HG03159 (cell line): ENCODE results near the gene PLCL2.
"Not testable (repeated sequence)": the region's sequence is repeated elsewhere in the genome, so short reads cannot be mapped to it uniquely, and the experiment has no call there.

Source experiments
- ATAC-seq: cut with Tn5 transposase; IDR thresholded peaks from one replicate; pipeline ENCODE4 v1.9.1; 2021; ENCODE audit warnings: mild to moderate bottlenecking, moderate library complexity; ENCODE audit not compliant: unreplicated experiment

Gene PLCL2

GRCh38 chr3:17110660-17111396 lies 226.1 kb downstream of the PLCL2 start:
- ATAC-seq = no peak

DNA sequence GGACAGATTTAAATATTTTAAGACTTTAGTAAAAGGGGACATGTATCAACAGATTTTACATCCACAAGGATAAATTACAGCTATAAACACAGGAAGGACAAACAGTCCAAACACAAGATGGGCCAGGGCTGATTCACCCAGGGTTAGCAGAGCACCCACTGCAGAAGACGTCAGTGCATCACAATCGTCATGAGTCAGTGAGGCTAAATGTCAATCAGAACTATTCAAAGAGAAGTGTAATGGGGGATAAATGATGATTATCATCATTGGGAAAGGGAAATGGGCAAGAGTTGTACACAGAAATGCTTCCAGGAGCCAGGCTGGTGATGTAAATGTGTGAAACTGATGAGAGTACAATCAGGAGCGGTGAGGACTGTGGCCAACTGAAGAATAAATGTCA lies 226.8 kb downstream of the PLCL2 start:
- no peak for ATAC-seq

DNA sequence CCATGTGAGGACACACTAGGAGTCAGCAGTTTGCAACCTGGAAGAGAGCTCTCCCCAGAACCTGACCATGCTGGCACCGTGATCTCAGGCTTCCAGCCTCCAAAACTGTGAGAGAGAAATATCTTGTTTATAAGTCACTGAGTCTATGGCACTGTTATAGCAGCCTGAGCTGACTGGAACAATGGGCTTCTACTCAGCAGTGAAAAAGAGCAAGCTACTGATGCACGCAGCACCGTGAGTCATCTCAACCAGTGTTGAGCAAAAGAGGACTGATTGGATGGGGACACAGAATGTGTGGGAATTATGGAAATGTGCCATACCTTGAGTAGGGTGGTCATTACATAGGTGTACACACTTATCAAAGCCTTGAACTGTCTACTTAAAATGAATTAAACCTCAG lies 230.4 kb downstream of the PLCL2 start:
- no peak for ATAC-seq

DNA sequence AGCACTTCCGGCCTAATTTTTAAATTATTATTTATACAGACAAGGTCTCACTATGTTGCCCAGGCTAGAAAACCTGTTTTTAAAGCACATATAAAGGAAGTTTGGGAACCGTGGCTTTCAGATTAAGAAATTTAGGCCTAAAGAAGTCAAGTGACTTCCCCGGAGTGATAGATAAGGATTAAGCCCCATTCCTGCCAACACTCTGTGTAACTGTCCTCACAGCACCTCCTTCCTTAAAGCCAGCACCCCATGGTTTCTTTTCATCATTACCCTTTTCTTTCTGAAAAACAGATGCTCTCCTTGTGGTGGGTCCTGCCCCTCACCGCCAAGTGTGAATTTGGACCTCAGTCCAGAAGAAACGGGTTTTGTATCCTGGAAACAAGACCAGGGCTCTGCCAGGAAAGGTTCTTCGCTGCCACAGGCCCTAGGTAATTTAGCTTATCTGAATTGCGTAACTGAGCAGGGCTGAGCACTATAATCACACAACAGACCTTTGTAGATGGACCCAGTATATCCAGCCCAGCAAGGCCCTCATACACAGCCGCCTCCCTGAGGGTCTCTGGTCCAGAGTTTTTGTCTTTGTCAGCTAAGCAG lies 231.3 kb downstream of the PLCL2 start:
- no peak for ATAC-seq

GRCh38 chr3:17118771-17119170 lies 234.0 kb downstream of the PLCL2 start:
- ATAC-seq = no peak

DNA sequence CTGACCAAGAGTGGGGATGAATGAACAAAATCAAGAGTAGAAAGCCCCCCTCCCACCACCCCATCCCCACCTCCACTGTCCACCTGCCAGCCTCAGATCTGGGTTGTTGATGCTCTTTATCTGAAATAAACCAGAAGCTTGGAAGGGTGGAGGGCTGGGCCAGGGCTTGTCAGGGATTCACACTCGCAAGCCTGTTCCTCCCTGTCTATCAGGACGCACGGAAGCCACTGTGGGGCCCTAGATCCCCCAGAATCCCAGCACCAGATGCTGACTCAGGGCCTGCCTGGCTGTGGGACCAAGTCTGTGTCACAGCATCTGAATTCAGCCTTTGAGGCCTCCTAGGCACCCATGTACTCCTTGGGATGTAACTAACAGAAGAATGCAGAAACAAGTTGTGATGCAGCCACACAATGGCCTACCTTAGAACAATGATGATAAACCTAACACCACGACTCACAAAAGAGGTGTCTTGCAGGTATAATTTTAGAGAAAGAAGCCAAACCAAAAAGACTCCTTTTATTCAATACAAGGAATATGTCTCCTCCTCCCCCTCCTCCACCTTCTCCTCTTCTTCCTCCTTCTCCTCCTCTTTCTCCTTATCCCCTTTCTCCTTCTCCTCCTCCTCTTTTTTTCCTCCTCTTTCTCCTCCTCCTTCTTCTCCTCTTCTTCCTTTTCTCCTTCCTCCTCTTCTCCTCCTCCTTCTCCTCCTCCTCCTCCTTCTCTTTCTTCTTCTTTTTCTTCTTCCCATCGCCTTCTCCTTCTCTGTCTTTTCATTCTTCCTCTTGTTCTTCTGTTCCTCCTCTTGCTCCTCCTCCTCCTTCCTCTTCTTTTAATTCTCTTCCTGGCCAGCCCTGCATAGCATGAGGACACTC lies 234.7 kb downstream of the PLCL2 start:
- ATAC-seq = no peak

DNA sequence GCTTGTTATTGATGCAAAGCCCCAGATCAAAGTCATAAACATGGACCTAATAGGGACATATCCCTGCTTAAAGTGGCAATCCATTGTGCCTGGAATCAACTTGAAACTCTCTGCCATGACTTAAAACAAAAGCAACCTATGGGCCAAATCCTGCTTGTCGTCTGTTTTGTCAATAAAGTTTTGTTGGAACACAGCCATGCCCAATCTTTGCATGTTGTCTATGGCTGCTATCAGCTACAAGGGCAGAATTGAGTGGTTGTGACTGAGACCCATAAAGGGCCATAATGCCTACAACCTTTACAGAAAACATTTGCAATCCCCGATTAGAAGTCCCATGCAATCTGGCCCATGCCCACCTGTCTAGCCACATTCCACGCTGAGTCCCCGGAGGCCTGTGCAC lies 235.4 kb downstream of the PLCL2 start:
- ATAC-seq = no peak

DNA sequence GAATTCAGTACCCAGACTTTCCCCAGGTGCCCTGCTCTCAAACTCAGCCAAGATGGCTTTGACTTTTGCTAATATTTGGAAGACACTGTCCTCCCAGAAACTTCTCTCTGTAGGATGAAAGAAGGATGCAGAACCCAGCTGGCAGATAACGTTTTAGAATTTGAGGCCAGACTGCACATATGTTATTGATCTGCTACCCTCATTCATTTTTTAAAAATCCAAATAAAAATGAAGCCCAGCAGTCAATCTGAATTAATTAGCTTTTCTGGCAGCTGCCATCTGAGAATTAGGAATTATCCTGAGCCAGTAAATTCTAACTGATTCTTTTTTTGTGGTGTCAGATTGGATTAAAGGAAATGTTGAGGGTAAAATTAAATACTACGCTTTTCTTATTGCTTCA lies 236.6 kb downstream of the PLCL2 start:
- ATAC-seq = no peak

DNA sequence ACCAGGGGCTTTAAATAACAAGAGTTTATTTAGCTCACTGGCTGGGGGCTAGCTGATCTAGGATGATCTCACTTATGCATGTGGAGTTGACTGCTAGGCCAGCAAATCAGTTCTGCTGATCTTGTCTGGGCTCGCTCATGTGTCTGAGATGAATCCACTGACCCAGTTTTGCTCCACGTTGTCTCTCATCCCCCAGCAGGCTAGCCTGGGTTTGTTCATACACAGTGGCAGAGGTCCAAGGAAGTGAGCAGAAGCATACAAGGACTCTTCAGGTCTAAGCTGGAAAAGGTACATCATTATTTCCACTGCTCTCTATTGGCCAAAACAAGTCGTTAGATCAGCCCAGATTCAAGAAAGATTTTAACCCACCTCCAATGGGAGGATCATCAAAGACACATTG lies 238.0 kb downstream of the PLCL2 start:
- no peak for ATAC-seq

GRCh38 chr3:17125738-17126442 lies 241.1 kb downstream of the PLCL2 start:
- no peak for ATAC-seq

GRCh38 chr3:17128671-17129070 lies 243.9 kb downstream of the PLCL2 start:
- not testable (repeated sequence) for ATAC-seq

GRCh38 chr3:17129556-17129955 lies 244.8 kb downstream of the PLCL2 start:
- no peak for ATAC-seq

GRCh38 chr3:17130956-17131355 lies 246.2 kb downstream of the PLCL2 start:
- ATAC-seq = no peak

DNA sequence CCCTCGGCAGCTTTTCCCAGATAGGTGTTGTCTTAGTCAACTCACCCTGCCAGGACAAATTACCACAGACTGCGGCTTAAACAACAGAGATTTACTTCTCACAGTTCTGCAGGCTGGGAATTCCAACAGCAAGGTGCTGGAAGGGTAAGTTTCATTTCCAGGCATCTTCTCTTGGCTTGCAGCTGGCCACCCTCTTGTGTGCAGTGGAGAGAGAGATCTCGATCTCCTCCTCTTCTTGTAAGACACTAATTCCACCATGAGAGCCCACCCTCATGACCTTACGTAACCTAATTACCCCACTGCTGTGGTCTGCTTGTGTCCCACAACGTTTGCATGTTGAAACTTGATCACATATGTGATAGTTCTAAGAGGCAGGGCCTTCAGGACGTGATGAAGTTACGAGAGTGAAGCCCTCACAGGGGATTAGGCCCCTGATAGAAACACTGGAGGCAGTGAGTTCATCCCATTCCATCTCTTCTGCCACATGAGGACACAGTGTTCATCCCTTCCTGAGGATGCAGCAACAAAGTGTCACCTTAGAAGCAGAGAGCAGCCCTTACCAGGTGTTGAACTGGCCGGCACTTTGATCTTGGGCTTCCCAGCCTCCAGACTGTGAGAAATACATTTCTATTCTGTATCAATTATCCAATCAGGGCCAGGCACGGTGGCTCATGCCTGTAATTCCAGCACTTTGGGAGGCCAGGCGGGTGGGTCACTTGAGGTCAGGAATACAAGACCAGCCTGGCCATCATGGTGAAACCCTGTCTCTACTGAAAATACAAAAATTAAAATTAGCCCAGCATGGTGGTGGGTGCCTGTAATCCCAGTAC lies 247.7 kb downstream of the PLCL2 start:
- ATAC-seq = no peak

- ATAC-seq = no peak
These were observed 249.1 kb downstream of the PLCL2 start for GRCh38 chr3:17133632-17134545.

DNA sequence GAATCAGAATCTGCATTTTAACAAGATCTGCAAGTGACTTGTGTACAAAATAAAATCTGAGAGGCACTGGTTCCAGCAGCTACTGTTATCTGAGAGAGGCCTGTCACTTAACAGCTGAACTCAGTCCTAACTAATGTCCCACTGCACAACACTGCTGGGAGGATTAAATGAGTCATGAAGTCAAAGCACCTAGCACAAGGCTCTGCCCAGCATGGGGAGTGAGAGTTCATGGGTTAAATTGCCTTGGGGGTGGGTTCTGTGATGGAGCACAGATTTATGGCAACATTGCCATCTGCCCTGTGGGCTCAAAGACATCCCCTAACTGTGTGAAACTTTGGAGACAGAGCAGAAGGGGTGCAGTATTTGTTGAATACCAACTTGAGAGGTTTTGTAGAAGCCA lies 250.9 kb downstream of the PLCL2 start:
- ATAC-seq = no peak

DNA sequence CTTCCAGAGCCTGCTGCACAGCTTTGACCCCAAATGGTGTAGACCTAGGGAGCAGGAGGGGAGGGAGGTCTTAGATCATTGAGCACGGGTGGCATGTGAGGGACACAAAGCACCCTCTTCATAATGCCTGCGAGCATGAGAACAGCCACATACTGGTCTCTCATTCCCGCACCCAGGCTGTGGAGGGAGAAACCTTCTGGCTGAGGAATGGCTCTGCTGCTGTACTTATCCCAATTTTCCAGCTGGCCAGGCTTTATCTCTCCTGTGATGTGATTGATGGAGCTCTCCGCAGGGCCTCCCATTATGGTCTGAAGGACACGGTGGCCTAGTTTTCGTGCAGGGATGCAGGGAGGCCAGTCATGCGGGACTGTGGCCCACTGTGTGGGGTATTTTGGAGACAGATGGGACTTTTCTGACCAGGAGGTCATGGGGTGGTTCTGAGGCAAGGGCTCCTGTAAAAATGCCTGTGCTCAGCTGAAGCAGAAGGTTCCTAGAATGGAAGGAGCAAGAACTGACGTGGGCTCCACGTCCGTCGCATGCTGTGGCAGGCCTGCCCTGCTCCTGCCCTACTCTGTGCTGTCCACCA lies 251.5 kb downstream of the PLCL2 start:
- no peak for ATAC-seq

- no peak for ATAC-seq
These were observed 252.6 kb downstream of the PLCL2 start for GRCh38 chr3:17137321-17137826.
